Medulla oblongata (tissue), 1 donor: ENCODE measurements around the gene CCR9.
A peak's percentile ranks its signal among the peaks of the same experiment; 100 is the strongest.

Source experiments
- DNase-seq: peaks from one replicate; pipeline ENCODE4 v3.0.0-alpha.2; 2015; ENCODE audit errors: extremely low spot score

CCR9 gene

GRCh38 chr3:45907769-45908705, 21.7 kb downstream of the CCR9 start:
- no peak for DNase-seq

GRCh38 chr3:45908761-45909160, 22.4 kb downstream of the CCR9 start:
- no peak for DNase-seq

- no peak for DNase-seq
These were observed 23.2 kb downstream of the CCR9 start for GRCh38 chr3:45909542-45909941.

GRCh38 chr3:45910892-45911291, 24.5 kb downstream of the CCR9 start:
- DNase-seq = no peak

- no peak for DNase-seq
These were observed 25.3 kb downstream of the CCR9 start for GRCh38 chr3:45911511-45912226.

- no peak for DNase-seq
These were observed 26.1 kb downstream of the CCR9 start for GRCh38 chr3:45912435-45912834.

- DNase-seq = no peak
These were observed 28.2 kb downstream of the CCR9 start for GRCh38 chr3:45914362-45915058.

GRCh38 chr3:45915059-45915439, 28.7 kb downstream of the CCR9 start:
- no peak for DNase-seq

GRCh38 chr3:45915518-45916231, 29.3 kb downstream of the CCR9 start:
- DNase-seq = no peak

- no peak for DNase-seq
These were observed 31.0 kb downstream of the CCR9 start for GRCh38 chr3:45917146-45917898.

GRCh38 chr3:45921158-45922038, 35.1 kb downstream of the CCR9 start:
- DNase-seq = no peak

- DNase-seq = no peak
These were observed 35.6 kb downstream of the CCR9 start for GRCh38 chr3:45922039-45922326.

GRCh38 chr3:45922950-45923590, 36.7 kb downstream of the CCR9 start:
- DNase-seq = no peak

- no peak for DNase-seq
These were observed 37.4 kb downstream of the CCR9 start for GRCh38 chr3:45923755-45924154.

GRCh38 chr3:45927881-45928280, 41.5 kb downstream of the CCR9 start:
- DNase-seq = no peak

GRCh38 chr3:45929042-45929679, 42.8 kb downstream of the CCR9 start:
- peak; percentile 30 for DNase-seq

GRCh38 chr3:45931496-45931895, 45.2 kb downstream of the CCR9 start:
- no peak for DNase-seq

GRCh38 chr3:45932112-45932511, 45.8 kb downstream of the CCR9 start:
- DNase-seq = no peak

- no peak for DNase-seq
These were observed 47.2 kb downstream of the CCR9 start for GRCh38 chr3:45933591-45933990.
